GM21528 (cell line): ENCODE data around the gene EPS8.

Experiments
- ATAC-seq: cut with Tn5 transposase; IDR thresholded peaks from one replicate; pipeline ENCODE4 v1.9.1; 2021; ENCODE audit warnings: mild to moderate bottlenecking, moderate library complexity; ENCODE audit not compliant: unreplicated experiment, low FRiP score

Gene EPS8

DNA sequence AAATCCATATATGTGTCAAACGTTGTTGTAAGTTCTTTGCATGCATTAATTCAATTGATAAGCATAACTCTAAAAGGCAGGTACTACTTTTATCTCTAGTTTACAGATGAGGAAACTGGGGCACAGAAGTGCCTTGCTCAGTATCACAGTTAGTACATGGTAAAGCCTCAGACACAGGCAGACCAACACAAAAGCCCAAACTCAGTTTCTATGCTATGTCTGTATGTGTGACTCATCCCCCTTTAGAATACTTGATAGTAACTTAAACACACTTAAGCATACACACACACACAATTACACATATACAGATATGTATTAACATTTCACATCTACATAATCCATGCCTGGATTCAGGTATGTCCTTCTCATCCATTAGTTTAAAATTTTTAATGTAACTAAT, 88.0 kb downstream of the EPS8 start:
- no peak for ATAC-seq

- ATAC-seq: peak; percentile 56
These were observed 88.6 kb downstream of the EPS8 start for GRCh38 chr12:15700595-15700994.

DNA sequence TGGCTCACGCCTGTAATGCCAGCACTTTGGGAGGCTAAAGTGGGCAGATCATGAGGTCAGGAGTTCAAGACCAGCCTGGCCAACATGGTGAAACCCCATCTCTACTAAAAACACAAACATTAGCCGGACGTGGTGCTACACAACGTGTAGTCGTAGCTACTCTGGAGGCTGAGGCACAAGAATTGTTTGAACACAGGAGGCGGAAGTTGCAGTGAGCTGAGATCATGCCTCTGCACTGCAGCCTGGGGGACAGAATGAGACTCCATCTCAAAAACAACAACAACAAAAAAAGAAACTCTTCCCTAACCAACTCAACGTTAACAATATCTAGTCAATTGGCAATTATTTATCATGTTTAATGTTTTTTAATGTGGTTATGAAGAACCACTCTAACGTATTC, 89.3 kb downstream of the EPS8 start:
- no peak for ATAC-seq

DNA sequence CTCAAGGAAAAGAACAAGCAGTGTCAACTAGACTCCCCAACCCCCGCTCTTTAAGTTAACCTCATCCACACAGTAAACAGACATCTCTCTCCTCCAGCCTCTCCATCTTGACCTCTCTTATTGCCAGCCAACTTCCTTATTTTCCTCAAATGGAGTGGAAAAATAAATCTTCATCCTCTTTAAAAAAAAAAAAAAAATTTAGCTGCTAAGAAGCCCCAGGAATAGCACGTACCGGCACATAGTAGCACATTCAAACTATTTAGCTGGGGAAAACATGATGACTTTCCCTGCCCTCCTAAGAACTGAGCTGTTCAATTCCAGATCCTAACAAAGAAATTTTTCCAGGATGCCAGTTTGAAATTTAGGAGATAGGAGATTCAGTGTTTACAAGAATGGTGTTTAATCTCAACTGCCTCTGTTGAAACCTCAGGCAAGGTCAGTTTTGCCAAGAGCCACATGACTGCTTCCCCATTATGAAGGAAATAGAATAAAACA, 90.8 kb downstream of the EPS8 start:
- ATAC-seq: no peak

DNA sequence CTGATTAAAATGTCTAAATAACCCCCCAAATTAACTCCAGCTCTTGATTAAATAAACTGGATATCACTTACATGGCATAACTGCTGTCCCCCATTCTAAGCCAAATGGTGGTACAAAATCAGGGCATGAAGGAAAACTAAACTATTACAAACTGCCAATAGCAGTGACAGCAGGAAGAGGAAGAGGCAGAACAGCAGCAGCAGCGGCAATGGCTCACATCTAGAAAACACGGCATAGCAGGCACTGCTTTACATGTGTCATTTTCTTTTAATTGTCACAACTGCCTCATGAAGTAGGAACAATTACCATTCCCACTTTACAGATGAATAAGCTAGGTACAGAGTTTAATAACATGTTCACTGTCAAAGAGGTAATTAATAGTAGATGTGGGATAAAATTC, 92.0 kb downstream of the EPS8 start:
- no peak for ATAC-seq

DNA sequence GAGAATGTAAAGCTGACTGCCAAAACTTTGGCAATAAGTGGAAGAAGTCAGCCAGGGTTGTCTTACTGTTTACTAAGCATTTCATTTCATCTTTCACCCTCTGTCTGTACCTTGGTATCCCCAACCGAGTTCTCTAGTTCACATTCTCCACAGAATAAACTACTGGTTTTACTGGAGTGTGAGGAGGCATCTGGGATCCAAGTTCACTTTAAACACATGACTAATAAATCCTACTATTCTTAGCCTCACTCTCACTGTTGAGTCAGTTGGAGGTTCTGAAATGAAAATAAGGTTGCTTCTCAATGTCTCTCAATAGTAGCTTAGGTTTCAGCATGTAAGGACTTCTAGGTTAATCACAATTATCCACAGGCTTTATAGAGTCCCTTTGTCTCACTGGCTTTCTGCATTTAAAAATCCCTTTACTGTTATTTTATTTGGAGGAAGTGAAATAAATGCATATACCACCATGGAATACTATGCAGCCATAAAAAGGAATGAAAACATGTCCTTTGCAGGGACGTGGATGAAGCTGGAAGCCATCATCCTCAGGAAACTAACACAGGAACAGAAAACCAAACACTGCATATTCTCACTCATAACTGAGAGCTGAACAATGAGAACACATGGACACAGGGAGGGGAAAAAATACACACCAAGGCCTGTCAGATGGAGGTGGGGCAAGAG, 95.8 kb downstream of the EPS8 start:
- no peak for ATAC-seq

DNA sequence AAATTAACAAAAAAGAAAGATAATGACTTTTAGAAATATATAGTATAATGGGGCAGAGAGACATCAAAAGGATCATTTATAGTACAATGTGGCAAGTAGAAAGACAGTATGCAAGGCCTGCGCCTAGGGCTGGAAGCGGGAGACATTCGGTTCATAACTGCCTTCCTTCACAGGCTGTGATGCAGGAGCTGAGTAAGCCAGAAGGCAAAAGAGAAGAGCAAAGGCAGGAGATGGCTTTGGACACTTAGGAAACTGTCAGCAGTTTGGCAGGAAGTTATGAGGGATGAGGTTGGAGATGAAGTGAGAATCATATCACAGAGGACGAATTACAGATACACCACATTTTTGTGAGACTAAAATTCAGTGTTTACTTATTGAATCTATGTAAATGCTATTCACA, 97.8 kb downstream of the EPS8 start:
- ATAC-seq: no peak

DNA sequence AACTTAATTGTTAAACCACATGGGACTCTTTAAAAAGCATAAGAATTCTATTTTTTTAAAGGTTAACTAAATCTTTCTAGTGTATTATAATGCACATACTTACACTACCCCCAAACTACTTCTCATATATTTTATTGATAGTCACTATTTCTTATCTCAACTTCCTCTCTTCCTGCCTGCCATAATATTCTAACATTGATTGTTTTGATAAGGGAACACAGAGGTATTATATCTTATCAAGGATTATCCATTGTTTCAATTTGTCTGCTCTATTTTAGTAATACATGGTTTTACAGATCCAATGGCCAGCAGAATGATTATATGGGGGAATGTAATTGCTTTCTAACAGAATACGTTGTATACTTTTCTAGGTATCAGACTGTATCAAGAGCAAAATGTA, 98.9 kb downstream of the EPS8 start:
- ATAC-seq: no peak

- no peak for ATAC-seq
These were observed 99.4 kb downstream of the EPS8 start for GRCh38 chr12:15689751-15690191.

DNA sequence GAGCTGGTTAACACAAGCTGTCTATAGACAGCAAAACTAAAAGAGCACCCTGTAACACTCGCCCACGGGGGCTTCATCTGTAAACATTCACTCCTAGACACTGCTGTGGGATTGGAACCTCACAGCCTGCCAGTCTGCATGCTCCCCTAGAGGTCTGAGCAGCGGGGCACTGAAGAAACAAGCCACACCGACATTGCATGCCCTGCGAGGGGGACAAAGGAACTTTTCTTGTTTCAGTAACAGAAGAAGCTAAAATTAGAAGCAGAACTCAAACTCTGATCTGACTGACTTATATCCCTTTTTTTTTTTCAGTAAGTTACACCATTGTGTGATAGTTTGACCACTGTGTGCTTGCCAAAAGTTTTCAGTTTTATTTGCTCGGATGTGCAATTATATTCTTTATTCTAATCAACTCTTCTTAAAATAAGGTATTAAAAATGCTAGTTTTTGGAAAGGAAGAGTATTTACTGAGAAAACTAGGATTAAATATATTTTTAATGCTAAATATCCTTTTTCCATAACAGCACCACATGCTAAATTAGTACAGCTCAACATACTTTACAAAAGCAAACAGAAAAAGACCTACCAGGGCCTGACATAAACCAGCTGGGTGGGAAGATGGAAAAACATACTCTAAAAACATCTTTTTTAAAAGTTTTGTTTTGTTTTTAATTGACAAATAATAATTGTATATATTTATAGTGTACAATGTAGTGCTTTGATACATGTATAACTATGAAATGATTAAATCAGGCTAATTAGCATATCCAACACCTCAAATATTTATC, 100.2 kb downstream of the EPS8 start:
- ATAC-seq: no peak

- peak; percentile 59 for ATAC-seq
These were observed 100.9 kb downstream of the EPS8 start for GRCh38 chr12:15688202-15688736.

DNA sequence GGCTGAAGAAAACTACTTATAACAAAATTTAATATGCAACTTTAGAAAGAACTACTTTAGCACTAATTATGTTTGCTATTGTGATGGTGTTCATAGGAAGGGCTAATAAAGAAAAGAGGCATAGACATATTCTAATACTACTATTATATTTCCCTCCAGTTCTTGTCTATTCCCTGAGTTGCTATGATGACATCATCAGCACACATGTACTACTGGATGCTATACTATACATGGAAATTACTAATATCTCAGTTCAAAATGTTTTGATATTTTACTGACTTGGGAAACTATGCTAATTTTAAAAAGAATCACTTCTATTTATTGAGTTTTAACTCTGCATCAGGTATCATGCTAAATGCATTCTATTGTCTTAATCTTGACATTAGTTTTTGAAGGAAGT, 101.6 kb downstream of the EPS8 start:
- no peak for ATAC-seq

DNA sequence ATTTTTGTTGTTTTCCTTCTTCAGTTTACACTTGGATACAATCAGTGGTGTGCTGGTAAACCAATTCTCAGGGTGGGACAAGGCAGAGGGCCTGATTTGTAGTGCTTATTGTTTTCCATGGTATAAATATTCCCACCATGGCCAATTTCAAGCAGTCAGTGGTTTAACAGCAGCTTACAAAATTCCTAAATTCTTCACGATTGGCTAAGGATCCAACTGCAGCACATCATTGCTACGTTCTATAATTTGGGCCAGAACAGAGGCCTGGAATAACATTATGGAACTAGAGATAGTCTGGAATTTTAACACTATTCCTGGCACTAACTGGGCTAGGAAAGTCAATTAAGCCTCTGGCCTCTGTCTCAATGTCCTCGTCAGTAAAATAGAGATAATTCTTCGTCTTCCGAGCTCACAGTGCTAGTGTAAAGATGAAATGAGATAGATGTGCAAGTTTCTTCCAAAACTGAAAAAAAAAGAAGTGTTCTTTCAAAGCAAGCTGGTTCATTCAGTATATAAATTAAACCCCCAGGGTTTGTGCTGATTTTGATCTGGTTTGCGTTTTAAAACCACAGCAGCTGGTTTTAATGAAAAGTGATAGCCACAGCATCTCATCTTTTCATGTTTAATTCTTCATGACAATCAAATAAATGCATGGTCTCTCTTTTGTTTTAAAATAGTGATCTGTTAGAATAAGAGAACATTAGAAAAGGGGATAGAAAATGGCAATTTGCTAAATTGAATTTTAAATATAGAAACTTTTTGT, 104.1 kb downstream of the EPS8 start:
- no peak for ATAC-seq

DNA sequence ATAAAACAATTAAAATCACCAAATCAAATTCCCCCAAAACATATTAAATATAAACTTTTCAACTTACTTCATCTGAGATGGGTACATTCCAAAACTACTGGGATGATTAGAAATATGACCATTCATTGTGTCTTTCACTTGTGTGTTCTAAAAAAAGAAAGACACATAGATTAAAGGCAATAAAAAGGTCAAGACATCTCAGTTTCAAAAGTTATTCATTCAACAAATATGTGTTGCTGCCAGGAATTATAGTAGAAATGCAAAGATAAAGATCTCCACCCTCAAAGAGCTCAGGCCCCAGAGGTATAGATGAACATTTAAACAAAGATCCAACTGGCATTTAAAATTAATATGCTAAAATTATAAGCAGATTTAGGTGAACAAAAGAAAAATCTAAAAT, 106.4 kb downstream of the EPS8 start:
- no peak for ATAC-seq

GRCh38 chr12:15679151-15679550, 110.0 kb downstream of the EPS8 start:
- ATAC-seq: no peak

DNA sequence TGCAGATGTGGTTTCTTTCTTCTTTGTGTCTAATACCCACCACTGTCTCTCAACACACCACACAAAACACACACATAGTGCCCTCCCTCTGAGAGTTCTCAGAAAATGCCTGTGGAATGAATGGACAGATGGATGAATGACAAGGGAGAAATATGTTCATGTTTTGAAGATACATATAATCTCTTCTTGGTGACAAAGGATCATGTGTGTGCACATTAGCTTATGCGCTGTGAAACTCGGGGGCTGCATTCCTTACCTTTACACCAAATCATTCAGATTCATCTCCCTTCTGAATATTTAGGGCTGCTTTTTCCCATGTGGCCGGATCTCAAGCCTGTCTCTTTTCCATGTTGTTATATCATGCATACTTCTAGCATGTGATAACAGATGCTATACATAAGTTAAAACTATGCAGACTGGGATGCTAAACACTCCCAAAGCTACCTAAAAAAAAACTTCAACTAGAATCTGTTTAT, 111.4 kb downstream of the EPS8 start:
- no peak for ATAC-seq

DNA sequence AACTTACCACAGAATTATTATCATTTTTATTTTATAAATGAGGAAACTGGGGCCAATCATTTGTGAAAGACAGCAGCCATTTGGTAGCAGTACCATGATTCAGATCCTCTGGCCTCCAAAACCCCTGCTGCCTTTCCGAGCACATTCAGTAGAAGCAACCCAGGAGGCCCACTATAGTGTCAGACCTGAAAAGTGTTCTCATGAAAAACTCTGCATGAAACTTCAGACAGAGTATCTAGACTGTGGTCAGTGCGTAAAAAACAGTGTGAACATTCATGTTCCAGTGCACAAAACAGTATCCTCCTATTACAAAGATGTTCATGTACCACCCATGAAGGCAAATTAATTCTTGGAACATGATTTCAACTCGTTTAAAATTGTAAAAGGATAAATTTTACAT, 112.0 kb downstream of the EPS8 start:
- ATAC-seq: no peak

DNA sequence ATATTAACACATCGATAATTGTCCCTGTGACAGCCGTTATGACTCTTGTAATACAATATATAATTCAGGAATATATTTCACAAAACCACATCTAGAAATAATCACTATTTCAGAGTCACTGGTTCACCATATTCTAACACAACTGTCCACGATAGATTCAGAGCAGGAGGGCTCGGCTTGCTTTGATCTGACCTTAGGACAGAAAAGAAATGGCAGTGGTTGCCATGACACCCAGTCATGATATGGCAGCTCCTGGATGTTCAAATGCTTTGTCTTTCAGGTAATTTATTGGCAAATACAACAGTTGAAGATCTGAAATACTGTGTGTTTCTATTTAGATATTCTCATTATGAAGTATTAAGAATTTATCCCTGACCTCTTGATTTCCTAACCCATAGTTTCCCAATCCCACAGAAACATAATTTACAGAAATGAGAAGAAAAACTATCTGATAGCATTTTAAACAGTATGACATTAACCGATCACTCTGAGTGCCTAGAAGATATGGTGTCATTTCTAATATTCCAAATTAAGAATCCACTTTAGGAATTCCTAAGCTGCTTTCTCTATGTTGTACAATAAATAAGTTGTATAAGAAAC, 116.4 kb downstream of the EPS8 start:
- ATAC-seq: no peak

GRCh38 chr12:15670756-15671155, 118.4 kb downstream of the EPS8 start:
- ATAC-seq: no peak

GRCh38 chr12:15669256-15669948, 119.8 kb downstream of the EPS8 start:
- ATAC-seq: no peak
